Uterus (tissue), 4 donors: ENCODE data around the gene TP53I13. TPM values are rescaled to one million over a fixed set of nuclear protein-coding genes. Genes with fewer than 3 reads are reported as not detected.

Source experiments
- DNase-seq, 2 donors: peaks; one replicate each; pipeline ENCODE4 v3.0.0-alpha.2; 2019 to 2020
- H3K27ac ChIP-seq, 2 donors: fragments of 200-600 bp; sonication (generic); 1 replicate in 1 of 2; 2 replicates in 1 of 2; pipeline ENCODE4 v1.5.1; 2016 to 2018
- H3K27me3 ChIP-seq, 2 donors: fragments of 200-600 bp; sonication (generic); one replicate each; pipeline ENCODE4 v1.5.1; 2018 to 2019; ENCODE audit warnings: control low read depth in 1 of 2
- H3K36me3 ChIP-seq, 2 donors: fragments of 200-600 bp; sonication (generic); one replicate each; pipeline ENCODE4 v1.5.1; 2019; ENCODE audit warnings: control low read depth in 1 of 2
- H3K4me1 ChIP-seq, 2 donors: fragments of 200-600 bp; sonication (generic); one replicate each; pipeline ENCODE4 v1.5.1; 2018 to 2019; ENCODE audit warnings: control low read depth in 1 of 2
- H3K4me3 ChIP-seq, 2 donors: fragments of 200-600 bp; sonication (generic); 1 replicate in 1 of 2; 2 replicates in 1 of 2; pipeline ENCODE4 v1.5.1; 2018 to 2019; ENCODE audit warnings: mild to moderate bottlenecking in 1 of 2
- H3K9me3 ChIP-seq, 2 donors: fragments of 200-600 bp; sonication (generic); one replicate each; pipeline ENCODE4 v1.5.1; 2019; ENCODE audit warnings: control low read depth in 1 of 2
- CTCF ChIP-seq, 4 experiments: fragments of 200-600 bp in 2 of 4; fragments of 450-650 bp in 2 of 4; sonication (generic) in 2 of 4; IDR thresholded peaks; one replicate each; pipeline ENCODE4 v1.5.1; 2016 to 2019; ENCODE audit warnings: antibody characterized with exemption in 4 of 4, mild to moderate bottlenecking in 2 of 4, moderate library complexity in 1 of 4
- POLR2A ChIP-seq, 2 donors: fragments of 450-650 bp; IDR thresholded peaks; one replicate each; pipeline ENCODE4 v1.6.1; 2016; ENCODE audit warnings: antibody characterized with exemption in 2 of 2, mild to moderate bottlenecking in 1 of 2, moderate library complexity in 1 of 2
- intact Hi-C: fragments of 100-400 bp; cut with DNase I; formaldehyde crosslinking; loops from one replicate; pipeline ENCODE4 v1.15.1; 2023; ENCODE audit warnings: low total_unique reads
- total RNA-seq, 4 donors: library from RNA; depleted of rRNA in 3 of 4; stranded (reverse); fragments of >200 nt in 3 of 4; gene quantifications; one replicate each; pipeline versions ENCODE4 v1.1.0 to v1.2.4, GENCODE V29; 2014 to 2023
- donor health status: DM: yes; HTN: yes; CAD: no.

TP53I13 gene
- total RNA-seq, 4 donors from 2014 or later, result 35.6 to 50.3 (median 45.1) TPM

- Histone ChIP-seq H3K36me3 (no peaks in the 10 kb centered on the region), H3K27me3 (no peaks in the 10 kb centered on the region), H3K4me1 (peaks cover 0 to 29% of the 10 kb centered on the region in 2 donors), H3K9me3 (no peaks in the 10 kb centered on the region), H3K27ac (peak overlapping the region; percentile 84 to 89), H3K4me3 (peak overlapping the region; percentile 16 to 26)
- peak; percentile 89 to 91 for DNase-seq
- TF ChIP-seq CTCF (IDR thresholded peaks at IDR 0.05), result peak; percentile 95 to 97 (median 96)
- TF ChIP-seq POLR2A (IDR thresholded peaks at IDR 0.05), result peak; percentile 17 to 18
- intact Hi-C loops, result no loop called here
These were observed 23.5 kb downstream of the TP53I13 start for GRCh38 chr17:29591737-29592608.

- TF ChIP-seq CTCF (IDR thresholded peaks at IDR 0.05) (peak in 1 of 4 experiments; percentile 7), POLR2A (IDR thresholded peaks at IDR 0.05) (no peak)
- H3K4me1 ChIP-seq, result peaks cover 0 to 25% of the 10 kb centered on the region in 2 donors
- intact Hi-C loops, result no loop called here
- H3K27me3 ChIP-seq, result no peaks in the 10 kb centered on the region
- peak within 1 kb of the TSS; percentile 84 to 89 for H3K27ac ChIP-seq
- H3K36me3 ChIP-seq, result no peaks in the 10 kb centered on the region
- peak; percentile 55 to 57 for DNase-seq
- no peaks in the 10 kb centered on the region for H3K9me3 ChIP-seq
- H3K4me3 ChIP-seq, result peak within 1 kb of the TSS; percentile 39 to 66
These were observed 24.5 kb downstream of the TP53I13 start, which contains the start of gene ANKRD13B for GRCh38 chr17:29592850-29593551. TSS of gene ANKRD13B (plus strand) at chr17:29593132. CDS start at chr17:29593622, 490 bp downstream.

- TF ChIP-seq CTCF (IDR thresholded peaks at IDR 0.05) (no peak), POLR2A (IDR thresholded peaks at IDR 0.05) (no peak)
- Histone ChIP-seq H3K4me3 (peak overlapping the region; percentile 27 to 66), H3K9me3 (no peaks in the 10 kb centered on the region), H3K36me3 (no peaks in the 10 kb centered on the region), H3K27ac (peak overlapping the region in 1 of 2 donors; percentile 89), H3K27me3 (no peaks in the 10 kb centered on the region), H3K4me1 (peaks cover 0 to 23% of the 10 kb centered on the region in 2 donors)
- intact Hi-C loops, result no loop called here
- DNase-seq, result peak; percentile 26 to 28
These were observed 25.4 kb downstream of the TP53I13 start for GRCh38 chr17:29593591-29594518.

GRCh38 chr17:29594519-29595090, 26.1 kb downstream of the TP53I13 start:
- intact Hi-C loops, result no loop called here

More at GRCh38 chr17:29594519-29595090, 26.1 kb downstream of the TP53I13 start:
- no peaks in the 10 kb centered on the region for H3K36me3 ChIP-seq
- no peaks in the 10 kb centered on the region for H3K9me3 ChIP-seq
- peaks cover 0 to 23% of the 10 kb centered on the region in 2 donors for H3K4me1 ChIP-seq
- no peaks in the 10 kb centered on the region for H3K27me3 ChIP-seq
- no peak for TF ChIP-seq POLR2A (IDR thresholded peaks at IDR 0.05)
- TF ChIP-seq CTCF (IDR thresholded peaks at IDR 0.05), result no peak
- no peak overlapping the region for H3K27ac ChIP-seq
- H3K4me3 ChIP-seq, result no peak overlapping the region
- DNase-seq, result peak; percentile 16 to 21
